ENCODE results near the gene ACAP3. TPM values are rescaled to one million over a fixed set of nuclear protein-coding genes. Genes with fewer than 3 reads are reported as not detected.

ACAP3 gene
- total and polyA plus RNA-seq, 10 of the 15 experiments (the other 5 are each of a cell fraction or from before 2014, with no cell fraction given) = 0.05 to 34.2 (median 7.1) TPM

- TF ChIP-seq FOS (IDR thresholded peaks at IDR 0.05; ENCODE audit: borderline replicate concordance, extremely low read depth, insufficient read length) = peak; percentile 11
- peak; percentile 74; the same call in 1 of the 2 replicates for TF ChIP-seq POLR2AphosphoS5 (IDR thresholded peaks at IDR 0.05; ENCODE audit: low read length)
- no peak for TF ChIP-seq ZNF592 (IDR thresholded peaks at IDR 0.05)
- TF ChIP-seq HCFC1 (IDR thresholded peaks at IDR 0.05; ENCODE audit: low read length) = peak; percentile 46
- TF ChIP-seq LARP7 (IDR thresholded peaks at IDR 0.05) = peak; percentile 28; the same call in 1 of the 2 replicates
- 0 out of 2 replicates have a peak, but pooled peaks have one; percentile 36 for TF ChIP-seq ZNF687 (IDR thresholded peaks at IDR 0.05)
- TF ChIP-seq TAF1 (IDR thresholded peaks at IDR 0.05; ENCODE audit: borderline replicate concordance, low read depth, low read length) = peak; percentile 73
- peak; percentile 84 for TF ChIP-seq GABPA (IDR thresholded peaks at IDR 0.05; ENCODE audit: low read depth)
- TF ChIP-seq MEF2A (IDR thresholded peaks at IDR 0.05; ENCODE audit: insufficient read depth, low read depth, low read length) = no peak
- TF ChIP-seq, protein P1, sequence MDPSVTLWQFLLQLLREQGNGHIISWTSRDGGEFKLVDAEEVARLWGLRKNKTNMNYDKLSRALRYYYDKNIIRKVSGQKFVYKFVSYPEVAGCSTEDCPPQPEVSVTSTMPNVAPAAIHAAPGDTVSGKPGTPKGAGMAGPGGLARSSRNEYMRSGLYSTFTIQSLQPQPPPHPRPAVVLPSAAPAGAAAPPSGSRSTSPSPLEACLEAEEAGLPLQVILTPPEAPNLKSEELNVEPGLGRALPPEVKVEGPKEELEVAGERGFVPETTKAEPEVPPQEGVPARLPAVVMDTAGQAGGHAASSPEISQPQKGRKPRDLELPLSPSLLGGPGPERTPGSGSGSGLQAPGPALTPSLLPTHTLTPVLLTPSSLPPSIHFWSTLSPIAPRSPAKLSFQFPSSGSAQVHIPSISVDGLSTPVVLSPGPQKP (IDR thresholded peaks at IDR 0.05; ENCODE audit: low read depth, low read length) = peak; percentile 66
- no peak for TF ChIP-seq FOXM1 (IDR thresholded peaks at IDR 0.05; ENCODE audit: low read depth, low read length)
- TF ChIP-seq FOXK2 (IDR thresholded peaks at IDR 0.05) = no peak
- TF ChIP-seq CBFB (IDR thresholded peaks at IDR 0.05; ENCODE audit: low read depth) = no peak
- TF ChIP-seq RCOR1 (conservative IDR thresholded peaks at IDR 0.05; ENCODE audit: low read depth, low read length) = no peak
- TF ChIP-seq CREB1 (IDR thresholded peaks at IDR 0.05; ENCODE audit: low read depth) = 0 out of 2 replicates have a peak, but pooled peaks have one; percentile 27
- TF ChIP-seq SREBF2 (IDR thresholded peaks at IDR 0.05; ENCODE audit: low read length) = 0 out of 2 replicates have a peak, but pooled peaks have one; percentile 18
These were observed 17.0 kb upstream of the ACAP3 start, which contains the start of the genes CPTP and INTS11 (continued) for GRCh38 chr1:1324524-1325287.
